PFSK-1 (cell line): ENCODE measurements around the gene ARHGAP44.

Experiments used
- FOXP2 ChIP-seq: optimal IDR thresholded peaks from 2 replicates; pipeline ENCODE3; 2011; ENCODE audit warnings: borderline replicate concordance, control low read depth, inconsistent platforms; ENCODE audit not compliant: insufficient read depth; ENCODE audit errors: extremely low read length, extremely low read depth
- POLR2AphosphoS5 ChIP-seq: IDR thresholded peaks from 2 replicates; pipeline ENCODE4 v1.6.1; 2012; ENCODE audit warnings: low read depth, mild to moderate bottlenecking, control low read depth, low read length, moderate library complexity
- REST ChIP-seq, 2 experiments: IDR thresholded peaks; 2 replicates each; pipeline versions ENCODE4 v1.6.1 to v1.8.0; 2011 to 2012; ENCODE audit warnings: low read depth in 2 of 2, low read length in 2 of 2, control low read depth in 1 of 2, inconsistent platforms in 1 of 2, mild to moderate bottlenecking in 1 of 2, moderate library complexity in 1 of 2; ENCODE audit not compliant: insufficient read depth in 1 of 2
- SIN3A ChIP-seq: IDR thresholded peaks from 2 replicates; pipeline ENCODE4 v1.6.1; 2012; ENCODE audit warnings: mild to moderate bottlenecking, low read length, moderate library complexity, borderline replicate concordance; ENCODE audit not compliant: insufficient read depth
- TAF1 ChIP-seq: IDR thresholded peaks from 2 replicates; pipeline ENCODE4 v1.6.1; 2012; ENCODE audit warnings: low read length, control low read depth, borderline replicate concordance; ENCODE audit not compliant: insufficient read depth

The ARHGAP44 gene

DNA sequence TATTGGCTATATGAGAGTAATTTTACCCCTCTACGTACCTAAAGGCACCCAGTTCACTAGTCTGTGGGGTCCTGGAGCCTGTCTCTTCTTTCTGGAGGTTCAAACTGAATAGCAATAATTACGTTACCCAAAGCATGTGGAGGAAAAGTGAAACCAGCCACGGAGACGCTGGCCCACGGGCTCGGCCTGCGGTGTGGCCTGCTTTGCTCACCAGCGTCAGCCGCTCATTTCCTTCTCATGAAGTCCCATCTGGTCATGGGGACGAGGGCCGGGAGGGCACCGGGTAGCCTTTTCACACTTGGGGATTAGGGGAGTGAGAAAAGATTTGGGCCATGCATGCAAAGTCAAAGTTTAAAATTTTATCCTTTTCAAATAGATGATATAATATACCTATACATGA, 201.6 kb downstream of the ARHGAP44 start:
- TF ChIP-seq TAF1 (no peak), FOXP2 (no peak), POLR2AphosphoS5 (no peak), REST (IDR thresholded peaks at IDR 0.05; ENCODE audit: insufficient read depth in 1 of 2, low read depth in 2 of 2, low read length in 2 of 2) (no peak), SIN3A (no peak)

DNA sequence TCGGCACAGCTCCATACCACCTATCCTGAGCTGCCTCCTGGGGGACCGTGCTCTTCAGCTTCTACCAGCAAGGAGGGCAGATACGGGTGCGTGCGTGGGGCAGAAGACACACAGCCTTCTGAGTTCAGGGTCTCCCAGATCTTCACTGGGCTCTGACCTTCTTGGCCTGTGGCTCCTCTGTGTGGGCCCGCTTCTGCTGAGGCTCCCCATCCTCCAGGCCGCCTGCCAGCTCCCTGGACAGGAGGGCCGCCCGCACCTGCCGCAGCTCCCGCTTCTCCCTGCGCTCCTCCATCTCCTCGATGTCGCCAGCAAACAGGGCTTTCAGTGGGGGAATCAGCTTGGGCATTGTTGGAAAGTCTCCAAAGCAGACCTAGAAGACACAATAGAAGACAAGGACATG, 203.4 kb downstream of the ARHGAP44 start:
- TF ChIP-seq REST (IDR thresholded peaks at IDR 0.05; ENCODE audit: insufficient read depth in 1 of 2, low read depth in 2 of 2, low read length in 2 of 2) (no peak), FOXP2 (no peak), SIN3A (no peak), POLR2AphosphoS5 (no peak), TAF1 (no peak)

GRCh38 chr17:12993631-12994030, 204.3 kb downstream of the ARHGAP44 start:
- TF ChIP-seq TAF1 (no peak), POLR2AphosphoS5 (no peak), FOXP2 (no peak), SIN3A (no peak), REST (IDR thresholded peaks at IDR 0.05; ENCODE audit: insufficient read depth in 1 of 2, low read depth in 2 of 2, low read length in 2 of 2) (no peak)

GRCh38 chr17:12994341-12995074, 205.2 kb downstream of the ARHGAP44 start:
- TF ChIP-seq FOXP2 (no peak), SIN3A (no peak), REST (IDR thresholded peaks at IDR 0.05; ENCODE audit: insufficient read depth in 1 of 2, low read depth in 2 of 2, low read length in 2 of 2) (no peak), TAF1 (no peak), POLR2AphosphoS5 (no peak)
